ENCODE measurements around the gene NUFIP1. TPM values are rescaled to one million over a fixed set of nuclear protein-coding genes. Genes with fewer than 3 reads are reported as not detected.

NUFIP1 gene
- total RNA-seq, 1 experiment from 2014 or later = 8.7 TPM

Small RNAs within 50 kb of the gene (small RNA-seq; reads per million reads assigned to genes)
- gene RN7SL49P = not detected

Other genes with a start within 250 kb of the NUFIP1 start
- 26.9 and 34.8 TPM in 2 replicates for gene GPALPP1, start 67 bp upstream of the NUFIP1 start, total RNA-seq (2014; rRNA removed; shearing (Covaris generic))
- 54.1 and 55.2 TPM in 2 replicates for gene GTF2F2, start 131.0 kb upstream of the NUFIP1 start, total RNA-seq (2014; rRNA removed; shearing (Covaris generic))
- gene KCTD4, start 211.6 kb upstream of the NUFIP1 start, total RNA-seq (2014; rRNA removed; shearing (Covaris generic)) = 0.07 and 0.40 TPM in 2 replicates

Data from HT1080 (cell line).